HAP-1 (cell line): ENCODE data around the gene MMAB.

Source experiments
- DNase-seq, 2 experiments: peaks; one replicate each; pipeline ENCODE4 v3.0.0-alpha.2; 2016 to 2020; ENCODE audit warnings: low spot score in 2 of 2
- H3K27me3 ChIP-seq: fragments of 250-450 bp; sonication (Bioruptor Pico); 2 replicates; pipeline ENCODE4 v1.5.1; 2020; ENCODE audit warnings: low read depth, mild to moderate bottlenecking, moderate library complexity
- H3K36me3 ChIP-seq: fragments of 250-450 bp; sonication (Bioruptor Pico); replicated peaks from 2 replicates; pipeline ENCODE4 v1.5.1; 2020; ENCODE audit warnings: mild to moderate bottlenecking
- H3K4me1 ChIP-seq: fragments of 250-450 bp; sonication (Bioruptor Pico); 2 replicates; pipeline ENCODE4 v1.5.1; 2020; ENCODE audit warnings: mild to moderate bottlenecking
- H3K4me3 ChIP-seq: fragments of 250-450 bp; sonication (Bioruptor Pico); 2 replicates; pipeline ENCODE4 v1.5.1; 2020; ENCODE audit warnings: mild to moderate bottlenecking, moderate library complexity
- H3K9me3 ChIP-seq: fragments of 250-450 bp; sonication (Bioruptor Pico); 2 replicates; pipeline ENCODE4 v1.5.1; 2020; ENCODE audit warnings: mild to moderate bottlenecking, moderate library complexity
- in situ Hi-C: fragments of 300-500 bp; cut with MboI; formaldehyde crosslinking; loops from 3 replicates; pipeline ENCODE4 v1.14.3; 2020; ENCODE audit warnings: low sequenced_read_pairs, inconsistent platforms, mixed read lengths

Gene MMAB

GRCh38 chr12:109571773-109572505 is 1.4 kb downstream of the MMAB start:
- H3K36me3 ChIP-seq, result peaks cover 49% of the 10 kb centered on the region

GRCh38 chr12:109568486-109568885 is 4.8 kb downstream of the MMAB start:
- H3K9me3 ChIP-seq, result no peaks in the 10 kb centered on the region
- peaks cover 44% of the 10 kb centered on the region for H3K36me3 ChIP-seq
- no peaks in the 10 kb centered on the region for H3K27me3 ChIP-seq
- no peak for DNase-seq
- in situ Hi-C loops, result no loop called here
- no peak overlapping the region for H3K4me3 ChIP-seq
- peaks cover 4% of the 10 kb centered on the region for H3K4me1 ChIP-seq

More at GRCh38 chr12:109571773-109572505, 1.4 kb downstream of the MMAB start:
- Histone ChIP-seq H3K4me1 (peaks cover 14% of the 10 kb centered on the region), H3K27me3 (no peaks in the 10 kb centered on the region), H3K4me3 (no peak overlapping the region), H3K9me3 (no peaks in the 10 kb centered on the region)
- in situ Hi-C loops, result no loop called here
- DNase-seq, result no peak

DNA sequence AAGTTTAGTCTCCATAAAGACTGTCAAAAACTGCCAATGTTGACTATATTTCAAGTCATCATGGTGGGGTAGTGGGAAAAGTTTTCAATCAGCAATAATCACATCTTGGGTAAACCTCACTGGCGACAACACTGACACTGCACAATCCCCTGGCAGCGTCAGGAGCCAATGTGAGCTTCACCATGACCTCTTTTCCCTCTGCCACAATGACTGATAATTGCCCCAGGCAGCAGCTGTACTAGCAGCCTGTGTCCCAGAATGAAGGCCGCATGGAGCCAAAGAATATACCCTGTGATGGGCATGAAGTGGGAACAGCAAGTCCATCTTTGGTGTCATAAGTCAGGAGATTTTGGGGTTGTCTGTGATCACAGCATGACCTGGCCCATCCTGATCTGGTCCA is 5.3 kb downstream of the MMAB start:
- no peaks in the 10 kb centered on the region for H3K9me3 ChIP-seq
- peaks cover 4% of the 10 kb centered on the region for H3K4me1 ChIP-seq
- H3K4me3 ChIP-seq, result no peak overlapping the region
- no peak for DNase-seq
- no peaks in the 10 kb centered on the region for H3K27me3 ChIP-seq
- in situ Hi-C loops, result no loop called here
- peaks cover 47% of the 10 kb centered on the region for H3K36me3 ChIP-seq

GRCh38 chr12:109567296-109567695 is 6.0 kb downstream of the MMAB start:
- H3K27me3 ChIP-seq, result no peaks in the 10 kb centered on the region
- DNase-seq, result no peak
- H3K36me3 ChIP-seq, result peaks cover 48% of the 10 kb centered on the region
- in situ Hi-C loops, result no loop called here
- no peaks in the 10 kb centered on the region for H3K4me1 ChIP-seq
- H3K4me3 ChIP-seq, result no peak overlapping the region
- no peaks in the 10 kb centered on the region for H3K9me3 ChIP-seq

- Histone ChIP-seq H3K9me3 (no peaks in the 10 kb centered on the region), H3K36me3 (peaks cover 45% of the 10 kb centered on the region), H3K4me3 (no peak overlapping the region), H3K27me3 (no peaks in the 10 kb centered on the region), H3K4me1 (no peaks in the 10 kb centered on the region)
- in situ Hi-C loops, result no loop called here
- no peak for DNase-seq
Measured at GRCh38 chr12:109566424-109566823, 6.9 kb downstream of the MMAB start.

DNA sequence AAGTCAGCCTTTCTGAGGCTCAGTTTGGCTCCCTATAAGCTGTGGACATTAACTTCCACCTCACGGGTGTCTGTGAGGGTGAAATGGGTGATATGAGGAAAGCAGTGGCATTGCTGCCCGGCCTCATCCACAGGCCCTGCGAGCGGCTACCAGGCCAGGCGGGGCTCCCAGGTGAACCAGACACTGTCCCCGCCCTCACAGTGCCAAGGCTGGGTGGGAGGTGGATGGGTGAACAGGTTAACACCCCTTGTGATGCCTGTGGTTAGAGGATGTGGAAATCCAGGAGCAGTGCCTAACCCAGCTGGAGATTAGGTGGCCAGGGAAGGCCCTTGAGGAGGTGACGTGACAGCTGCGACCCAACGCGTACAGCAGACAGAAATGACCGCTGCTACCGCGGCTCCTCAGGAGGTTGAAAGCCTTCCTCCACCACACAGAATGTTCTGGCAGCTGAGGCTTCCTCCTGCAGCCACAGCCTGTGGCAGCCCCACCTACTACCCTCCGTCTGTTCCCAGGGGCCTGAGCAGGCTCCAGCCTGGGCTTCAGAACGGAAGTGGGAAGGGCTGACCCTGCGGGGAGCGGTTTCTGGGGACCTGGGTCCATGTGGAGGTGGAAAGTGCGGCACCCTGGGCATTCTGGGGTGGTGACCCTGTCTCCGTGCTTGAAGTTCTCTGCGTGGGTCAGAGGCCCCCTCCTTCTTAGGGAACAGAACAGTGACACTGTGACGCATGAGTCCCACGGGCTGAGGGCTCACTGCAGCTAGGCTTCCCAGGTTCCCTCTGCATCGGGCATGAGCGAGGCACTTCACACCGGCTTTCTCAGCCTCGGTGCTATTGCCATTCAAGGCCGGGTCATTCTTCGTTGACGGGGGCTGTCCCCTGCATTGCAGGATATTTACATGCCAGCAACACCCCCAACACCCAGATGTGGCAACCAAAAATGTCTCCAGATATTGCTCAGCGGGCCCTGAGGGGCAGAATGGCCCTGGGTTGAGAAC is 9.7 kb downstream of the MMAB start:
- in situ Hi-C loops, result no loop called here
- H3K9me3 ChIP-seq, result no peaks in the 10 kb centered on the region
- H3K27me3 ChIP-seq, result no peaks in the 10 kb centered on the region
- peaks cover 30% of the 10 kb centered on the region for H3K36me3 ChIP-seq
- H3K4me1 ChIP-seq, result no peaks in the 10 kb centered on the region
- no peak for DNase-seq
- H3K4me3 ChIP-seq, result no peak overlapping the region

- H3K9me3 ChIP-seq, result no peaks in the 10 kb centered on the region
- in situ Hi-C loops, result no loop called here
- no peaks in the 10 kb centered on the region for H3K27me3 ChIP-seq
Measured at GRCh38 chr12:109562871-109563270, 10.4 kb downstream of the MMAB start.

DNA sequence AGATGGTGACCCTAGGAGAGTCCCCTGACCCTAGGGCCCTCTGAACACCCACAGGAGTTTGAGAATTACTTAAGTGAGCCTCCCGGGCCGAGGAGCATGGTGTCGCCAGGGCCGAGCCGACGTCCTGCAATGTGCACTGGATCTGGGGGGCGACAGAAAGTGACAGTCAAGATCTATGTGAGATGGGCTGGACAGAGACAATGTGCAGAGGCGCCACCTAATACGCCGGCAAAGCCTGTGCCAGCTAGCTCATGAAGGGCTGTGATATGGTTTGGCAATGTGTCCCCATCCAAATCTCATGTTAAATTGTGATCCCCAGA is 11.6 kb downstream of the MMAB start:
- in situ Hi-C loops, result no loop called here
- H3K36me3 ChIP-seq, result peaks cover 15% of the 10 kb centered on the region
- no peak for DNase-seq

More at GRCh38 chr12:109562871-109563270, 10.4 kb downstream of the MMAB start:
- Histone ChIP-seq H3K4me3 (no peak overlapping the region), H3K36me3 (peaks cover 23% of the 10 kb centered on the region), H3K4me1 (no peaks in the 10 kb centered on the region)
- no peak for DNase-seq

DNA sequence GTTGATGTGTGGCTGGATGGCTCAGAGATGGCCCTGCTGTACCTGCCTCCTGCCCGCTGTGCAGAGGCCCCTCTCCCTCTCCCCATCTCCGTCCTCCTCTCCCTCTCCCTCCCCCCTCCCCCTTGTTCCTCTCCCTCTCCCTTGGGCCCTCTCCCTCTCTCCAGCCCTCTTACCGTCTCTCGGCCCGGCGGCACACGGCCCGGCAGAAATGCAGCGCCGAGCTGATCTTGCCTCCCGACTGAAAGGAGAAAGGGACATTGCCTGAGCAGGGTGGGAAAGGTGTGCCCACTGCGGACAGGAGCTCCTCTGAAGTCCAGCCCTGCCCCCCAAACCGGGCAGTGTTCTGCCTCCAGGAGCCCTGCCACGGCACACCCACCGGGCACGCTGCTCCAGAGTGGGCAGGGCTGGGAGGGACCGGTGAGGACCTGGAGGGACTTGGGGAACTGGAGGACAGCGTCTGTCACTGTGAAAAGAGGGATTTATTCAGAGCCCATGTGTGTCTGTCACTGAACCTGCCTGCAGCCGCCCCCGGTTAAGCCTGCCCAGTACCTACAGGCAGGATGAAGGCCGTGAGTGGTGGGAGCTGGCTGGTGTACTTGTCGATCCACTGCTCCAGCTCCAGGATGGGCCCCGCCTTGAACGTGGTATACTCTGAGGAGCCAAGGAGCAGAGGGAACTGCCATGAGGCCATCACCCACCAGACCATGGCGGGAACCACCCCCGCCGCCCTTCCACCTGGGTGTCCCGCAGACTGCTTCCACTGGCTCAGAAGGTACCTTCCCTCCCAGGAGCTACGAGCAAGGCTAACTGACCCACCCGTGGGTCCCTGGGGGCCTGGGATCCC is 12.2 kb downstream of the MMAB start:
- no peaks in the 10 kb centered on the region for H3K4me1 ChIP-seq
- no peaks in the 10 kb centered on the region for H3K27me3 ChIP-seq
- DNase-seq, result no peak
- H3K4me3 ChIP-seq, result no peak overlapping the region
- no peaks in the 10 kb centered on the region for H3K9me3 ChIP-seq
- in situ Hi-C loops, result no loop called here
- H3K36me3 ChIP-seq, result peaks cover 14% of the 10 kb centered on the region

More for the DNA sequence above, 11.6 kb downstream of the MMAB start:
- Histone ChIP-seq H3K4me1 (no peaks in the 10 kb centered on the region), H3K4me3 (no peak overlapping the region), H3K27me3 (no peaks in the 10 kb centered on the region), H3K9me3 (no peaks in the 10 kb centered on the region)

DNA sequence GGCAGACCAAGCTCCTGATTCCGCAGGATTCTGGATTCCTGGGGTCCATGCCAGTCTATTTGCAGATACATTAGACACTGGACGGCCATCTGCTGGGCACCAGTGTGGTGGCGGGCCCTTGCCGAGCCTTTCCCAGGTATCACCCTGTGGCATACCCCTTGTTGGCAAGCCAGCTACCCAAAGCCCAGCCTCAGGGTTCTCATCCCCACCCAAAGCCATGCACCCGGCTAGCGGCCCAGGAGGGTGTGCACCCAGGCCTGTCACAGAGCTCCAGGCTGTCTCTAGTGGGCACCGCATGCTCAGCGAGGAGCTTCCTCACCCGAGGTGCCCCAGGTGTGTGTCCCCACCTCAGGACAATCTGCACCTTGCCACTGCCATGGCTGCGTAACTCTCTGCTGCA is 13.7 kb downstream of the MMAB start:
- H3K9me3 ChIP-seq, result no peaks in the 10 kb centered on the region
- in situ Hi-C loops, result no loop called here
- H3K27me3 ChIP-seq, result 0 out of 2 replicates have a peak, but pooled peaks cover under 1% of the 10 kb centered on the region
- no peaks in the 10 kb centered on the region for H3K4me1 ChIP-seq
- no peak for DNase-seq
- H3K4me3 ChIP-seq, result no peak overlapping the region
- H3K36me3 ChIP-seq, result peaks cover 9% of the 10 kb centered on the region

DNA sequence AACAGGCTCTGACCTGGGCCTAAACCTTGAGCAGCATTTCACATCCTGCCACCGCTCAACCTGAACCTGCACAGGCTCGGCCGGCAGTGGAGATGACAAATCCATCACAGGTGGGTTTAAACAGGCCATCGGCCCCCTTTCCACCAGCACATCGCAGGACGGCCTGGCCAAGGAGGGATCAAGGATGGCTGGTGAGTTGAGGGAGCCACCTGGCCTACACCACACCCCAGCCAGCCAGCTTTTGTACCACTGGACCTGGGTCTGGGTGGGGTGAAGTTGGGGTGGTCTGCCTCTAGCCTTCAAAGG is 14.2 kb downstream of the MMAB start:
- no peaks in the 10 kb centered on the region for H3K4me1 ChIP-seq
- no peak for DNase-seq
- H3K9me3 ChIP-seq, result no peaks in the 10 kb centered on the region
- H3K36me3 ChIP-seq, result peaks cover 8% of the 10 kb centered on the region
- H3K27me3 ChIP-seq, result peaks cover 4% of the 10 kb centered on the region; the same call in 1 of the 2 replicates
- H3K4me3 ChIP-seq, result no peak overlapping the region
- in situ Hi-C loops, result no loop called here

GRCh38 chr12:109558374-109559199 is 14.7 kb downstream of the MMAB start:
- in situ Hi-C loops, result no loop called here
- Histone ChIP-seq H3K27me3 (peaks cover 8% of the 10 kb centered on the region; the same call in 1 of the 2 replicates), H3K9me3 (no peaks in the 10 kb centered on the region), H3K36me3 (peaks cover 6% of the 10 kb centered on the region), H3K4me3 (no peak overlapping the region), H3K4me1 (no peaks in the 10 kb centered on the region)
- DNase-seq, result no peak

DNA sequence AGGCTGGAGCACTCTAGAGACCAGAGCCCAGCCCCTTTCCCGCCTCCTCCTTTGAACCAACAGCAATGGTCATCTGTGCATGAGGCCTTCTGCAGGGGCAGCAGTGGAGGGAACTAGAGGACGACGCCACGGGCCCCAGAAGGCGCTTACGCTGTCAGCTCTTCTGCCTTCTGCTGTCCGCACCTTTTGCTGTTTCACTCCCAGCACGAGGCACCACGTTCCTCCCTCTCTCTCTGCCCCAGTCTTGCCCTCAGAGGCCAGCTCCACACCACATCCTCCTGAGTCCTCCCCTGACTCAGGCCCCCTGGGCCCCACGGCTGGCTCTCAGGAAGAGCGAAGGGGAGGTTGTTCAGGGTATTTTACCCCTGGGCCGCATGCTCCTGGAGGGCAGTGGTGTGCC is 15.5 kb downstream of the MMAB start:
- Histone ChIP-seq H3K4me3 (no peak overlapping the region), H3K4me1 (no peaks in the 10 kb centered on the region), H3K27me3 (peaks cover 12% of the 10 kb centered on the region), H3K36me3 (peaks cover 2% of the 10 kb centered on the region; the same call in 1 of the 2 replicates), H3K9me3 (no peaks in the 10 kb centered on the region)
- no peak for DNase-seq
- in situ Hi-C loops, result no loop called here
